Calu3 (cell line): Measurements from ENCODE around the gene KCNC4. TPM values are rescaled to one million over a fixed set of nuclear protein-coding genes. Genes with fewer than 3 reads are reported as not detected.

ENCODE experiments used
- BruUV-seq: library from RNA; stranded (reverse); fragments of 400-500 nt; replicated peaks from 2 replicates; lab custom pipeline; 2021; lab: Mats Ljungman, UMichigan
- CTCF ChIA-PET: fragments of 300-600 bp; sonication (Branson Sonifier 250); formaldehyde crosslinking; loops from one replicate; lab custom pipeline; 2022; ENCODE audit warnings: antibody characterized with exemption; lab: Charles Lee
- DNase-seq: peaks from one replicate; pipeline ENCODE4 v3.0.0; 2022
- H3K27ac Mint-ChIP-seq: one replicate; pipeline ENCODE4 v1.8.0; 2022; ENCODE audit warnings: mixed read lengths; ENCODE audit not compliant: unreplicated experiment
- H3K27me3 Mint-ChIP-seq: one replicate; pipeline ENCODE4 v1.8.0; 2022; ENCODE audit warnings: mixed read lengths; ENCODE audit not compliant: unreplicated experiment
- H3K36me3 Mint-ChIP-seq: one replicate; pipeline ENCODE4 v1.8.0; 2022; ENCODE audit warnings: mild to moderate bottlenecking, moderate library complexity, mixed read lengths; ENCODE audit not compliant: insufficient read depth, unreplicated experiment
- H3K4me1 Mint-ChIP-seq: one replicate; pipeline ENCODE4 v1.8.0; 2022; ENCODE audit warnings: mild to moderate bottlenecking, low read depth, mixed read lengths; ENCODE audit not compliant: unreplicated experiment
- H3K4me3 Mint-ChIP-seq: one replicate; pipeline ENCODE4 v1.8.0; 2022; ENCODE audit warnings: mild to moderate bottlenecking, low read depth, moderate library complexity, mixed read lengths; ENCODE audit not compliant: unreplicated experiment
- H3K9me3 Mint-ChIP-seq: one replicate; pipeline ENCODE4 v1.8.0; 2022; ENCODE audit warnings: low read depth, mixed read lengths; ENCODE audit not compliant: unreplicated experiment
- CTCF ChIP-seq: fragments of 200-600 bp; IDR thresholded peaks from one replicate; pipeline ENCODE4 v1.8.0; 2022; ENCODE audit warnings: antibody characterized with exemption; ENCODE audit not compliant: unreplicated experiment
- intact Hi-C: fragments of 100-400 bp; cut with micrococcal nuclease; formaldehyde crosslinking; loops from one replicate; pipeline ENCODE4 v1.10.0; 2022; ENCODE audit not compliant: unreplicated experiment
- total RNA-seq: library from RNA; stranded (reverse); gene quantifications from 2 replicates; pipeline ENCODE4 v1.2.3, GENCODE V29; 2022

The KCNC4 gene
- total RNA-seq, 1 experiment from 2014 or later, result 24.3 TPM

- peak overlapping the region; percentile 61 for H3K4me3 Mint-ChIP-seq
- intact Hi-C loops, result no loop called here
- DNase-seq, result peak; percentile 73
- no peaks in the 10 kb centered on the region for H3K9me3 Mint-ChIP-seq
- H3K36me3 Mint-ChIP-seq, result peaks cover 17% of the 10 kb centered on the region
- CTCF ChIA-PET, result interaction anchor here (0.9 to 1.6 kb wide), 2 partner anchors 28 to 57 kb away, joined by 3 to 7 read pairs; no protein-coding TSS in a partner anchor
- no peak for TF ChIP-seq CTCF
- BruUV-seq, result no TSS peak
- peak overlapping the region; percentile 95 for H3K27ac Mint-ChIP-seq
- H3K4me1 Mint-ChIP-seq, result peaks cover 65% of the 10 kb centered on the region
- H3K27me3 Mint-ChIP-seq, result no peaks in the 10 kb centered on the region
Measured at GRCh38 chr1:110235181-110235833, 25.2 kb downstream of the KCNC4 start.

DNA sequence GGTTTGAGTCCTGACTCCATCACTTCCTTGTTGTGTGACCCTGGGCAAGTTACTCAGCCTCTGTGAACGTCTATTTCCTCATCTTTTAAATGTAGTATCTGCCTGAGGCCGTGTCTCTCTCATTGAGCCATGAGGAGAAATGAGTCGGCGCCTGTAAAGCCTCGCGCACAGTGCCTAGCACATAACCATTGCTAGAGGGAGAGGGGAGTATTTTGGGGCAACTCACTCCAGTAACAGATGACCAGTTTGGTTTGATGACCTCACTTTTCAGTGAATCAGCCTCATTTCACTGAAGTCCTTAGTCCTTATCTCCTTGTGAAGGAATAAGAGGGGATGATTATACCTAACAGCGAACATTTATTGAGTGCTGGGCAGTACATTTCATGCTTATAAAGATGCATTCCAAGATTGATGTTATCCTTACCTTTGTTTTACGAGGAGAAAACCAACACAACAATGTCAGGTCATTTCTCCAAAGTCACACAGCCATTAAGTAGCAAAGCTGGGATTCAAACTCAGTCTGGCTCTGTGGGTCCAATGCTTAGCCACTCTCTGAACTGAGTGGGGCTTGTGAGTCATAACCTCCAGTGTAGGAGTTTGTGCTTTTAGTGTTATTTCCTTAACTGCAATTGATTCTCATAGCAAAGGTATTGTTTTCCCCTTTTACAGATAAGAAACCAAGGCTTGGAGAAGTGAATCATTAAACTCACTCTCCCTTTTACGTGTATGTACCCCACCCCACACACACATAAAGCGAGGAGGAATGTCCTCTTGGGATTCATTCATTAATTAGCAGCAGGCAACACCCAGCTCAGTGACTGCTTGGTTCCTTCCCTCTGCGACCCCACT, 25.9 kb downstream of the KCNC4 start:
- DNase-seq, result peak; percentile 52
- Mint-ChIP-seq H3K4me3 (peak overlapping the region; percentile 61), H3K36me3 (peaks cover 23% of the 10 kb centered on the region), H3K4me1 (peaks cover 72% of the 10 kb centered on the region), H3K27ac (peak overlapping the region; percentile 95), H3K27me3 (no peaks in the 10 kb centered on the region), H3K9me3 (no peaks in the 10 kb centered on the region)
- no peak for TF ChIP-seq CTCF
- BruUV-seq, result TSS peak; percentile 92
- CTCF ChIA-PET, result interaction anchor here (0.8 to 1.6 kb wide), 4 partner anchors 29 to 224 kb away, joined by 3 to 7 read pairs (median 4); no protein-coding TSS in a partner anchor
- intact Hi-C loops, result loop anchor here (1.0 kb wide), 1 partner anchor 76 kb away; no protein-coding TSS in a partner anchor

DNA sequence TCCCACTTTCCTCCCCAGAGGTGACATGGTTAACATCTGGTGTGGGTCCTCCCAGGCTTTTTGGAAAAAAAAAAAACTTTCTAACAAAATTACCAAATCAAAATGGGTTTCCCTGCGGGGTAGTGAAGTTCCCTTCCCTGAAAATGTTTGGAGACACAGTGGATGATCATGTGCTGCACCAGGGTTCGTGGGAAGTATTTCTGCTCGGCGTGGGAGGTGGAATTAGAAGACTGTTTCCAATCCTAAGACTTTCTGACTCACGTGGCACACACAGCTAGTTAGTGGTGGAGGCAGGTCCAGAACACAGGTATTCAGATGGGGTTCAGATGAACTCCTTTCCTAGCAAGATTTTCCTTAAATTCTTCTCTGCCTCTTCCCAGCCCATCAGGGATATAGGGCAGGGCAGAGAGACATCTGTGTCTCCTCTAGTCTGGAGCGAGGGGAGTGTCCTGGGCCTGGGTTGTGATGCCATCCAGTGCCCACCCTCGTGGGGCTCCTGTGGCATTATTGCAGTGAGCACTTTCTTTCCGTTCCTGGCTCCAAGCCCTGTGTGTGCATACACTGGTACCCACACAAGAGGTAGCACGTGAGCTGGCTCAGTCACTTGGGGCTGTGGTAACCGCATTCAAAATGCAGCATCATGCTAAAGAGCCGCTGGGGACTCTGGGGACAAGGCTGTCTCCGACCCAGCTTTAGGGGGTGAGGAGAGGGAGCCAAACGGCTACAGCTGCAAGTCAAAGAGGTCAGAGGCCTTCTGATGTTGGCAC, 27.5 kb downstream of the KCNC4 start:
- CTCF ChIA-PET, result interaction anchor here (0.7 to 1.5 kb wide), 2 partner anchors 223 to 273 kb away, joined by 3 read pairs; no protein-coding TSS in a partner anchor
- TF ChIP-seq CTCF, result no peak
- Mint-ChIP-seq H3K36me3 (peaks cover 23% of the 10 kb centered on the region), H3K27me3 (no peaks in the 10 kb centered on the region), H3K4me1 (peaks cover 85% of the 10 kb centered on the region), H3K27ac (no peak overlapping the region), H3K9me3 (no peaks in the 10 kb centered on the region), H3K4me3 (peak overlapping the region; percentile 61)
- intact Hi-C loops, result no loop called here
- BruUV-seq, result no TSS peak
- no peak for DNase-seq
